GM19043 (cell line): Measurements from ENCODE around the gene SLC28A1.
"Not testable (repeated sequence)": the region's sequence is repeated elsewhere in the genome, so short reads cannot be mapped to it uniquely, and the experiment has no call there.

Experiments
- ATAC-seq: cut with Tn5 transposase; IDR thresholded peaks from one replicate; pipeline ENCODE4 v1.9.1; 2021; ENCODE audit warnings: low read depth; ENCODE audit not compliant: unreplicated experiment

The SLC28A1 gene

DNA sequence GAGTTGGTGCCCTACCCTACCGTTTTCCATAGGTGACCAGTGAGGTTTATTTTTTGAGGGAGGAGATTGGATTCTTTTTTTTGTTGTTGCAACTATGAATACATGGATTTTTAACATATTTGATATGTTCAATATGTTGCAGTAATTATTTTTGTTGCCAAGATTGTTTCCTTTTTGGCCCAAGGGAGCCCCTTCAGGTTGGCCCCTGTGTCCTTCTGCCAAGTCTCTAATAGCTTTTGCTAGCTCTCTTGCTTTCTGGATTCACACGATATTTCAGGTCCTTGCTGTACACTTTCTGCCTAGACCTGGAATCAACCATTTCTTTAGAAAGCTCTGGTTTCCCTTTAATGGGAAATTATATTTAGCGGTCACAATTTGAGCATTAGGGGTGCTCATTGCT is 22.7 kb upstream of the SLC28A1 start:
- ATAC-seq, result no peak

DNA sequence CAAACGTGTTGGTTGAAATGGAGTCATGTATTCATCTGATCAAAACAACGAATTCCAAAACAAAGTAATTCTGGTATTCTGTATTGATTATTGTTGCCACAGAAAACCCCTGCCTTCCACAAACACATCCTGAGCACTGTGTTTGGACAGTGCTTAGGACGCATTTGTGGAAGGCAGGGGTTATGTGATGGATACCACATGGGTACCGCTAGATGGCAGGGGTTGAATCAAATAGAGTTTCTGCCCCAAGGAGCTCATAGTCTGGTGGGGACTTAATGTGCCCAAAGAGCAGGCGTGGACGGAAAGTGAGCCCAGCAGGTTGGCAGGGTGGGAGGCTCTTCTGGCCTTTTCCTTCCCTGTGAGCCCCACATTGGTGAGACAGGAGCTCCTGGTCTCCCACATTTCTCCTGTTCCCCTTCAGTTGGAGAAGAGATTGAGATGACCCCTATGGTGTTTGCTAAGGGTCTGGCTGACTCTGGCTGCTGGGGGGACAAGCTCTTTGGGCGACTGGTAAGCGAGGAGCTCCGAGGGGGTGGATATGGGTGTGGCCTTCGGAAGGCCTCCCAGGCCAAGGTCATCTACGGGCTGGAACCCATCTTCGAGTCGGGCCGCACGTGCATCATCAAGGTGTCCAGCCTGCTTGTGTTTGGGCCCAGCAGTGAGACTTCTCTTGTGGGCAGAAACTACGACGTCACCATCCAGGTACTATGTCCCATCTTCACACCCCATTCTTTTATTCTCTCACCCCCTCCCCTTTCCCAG is 22.1 kb upstream of the SLC28A1 start:
- no peak for ATAC-seq

DNA sequence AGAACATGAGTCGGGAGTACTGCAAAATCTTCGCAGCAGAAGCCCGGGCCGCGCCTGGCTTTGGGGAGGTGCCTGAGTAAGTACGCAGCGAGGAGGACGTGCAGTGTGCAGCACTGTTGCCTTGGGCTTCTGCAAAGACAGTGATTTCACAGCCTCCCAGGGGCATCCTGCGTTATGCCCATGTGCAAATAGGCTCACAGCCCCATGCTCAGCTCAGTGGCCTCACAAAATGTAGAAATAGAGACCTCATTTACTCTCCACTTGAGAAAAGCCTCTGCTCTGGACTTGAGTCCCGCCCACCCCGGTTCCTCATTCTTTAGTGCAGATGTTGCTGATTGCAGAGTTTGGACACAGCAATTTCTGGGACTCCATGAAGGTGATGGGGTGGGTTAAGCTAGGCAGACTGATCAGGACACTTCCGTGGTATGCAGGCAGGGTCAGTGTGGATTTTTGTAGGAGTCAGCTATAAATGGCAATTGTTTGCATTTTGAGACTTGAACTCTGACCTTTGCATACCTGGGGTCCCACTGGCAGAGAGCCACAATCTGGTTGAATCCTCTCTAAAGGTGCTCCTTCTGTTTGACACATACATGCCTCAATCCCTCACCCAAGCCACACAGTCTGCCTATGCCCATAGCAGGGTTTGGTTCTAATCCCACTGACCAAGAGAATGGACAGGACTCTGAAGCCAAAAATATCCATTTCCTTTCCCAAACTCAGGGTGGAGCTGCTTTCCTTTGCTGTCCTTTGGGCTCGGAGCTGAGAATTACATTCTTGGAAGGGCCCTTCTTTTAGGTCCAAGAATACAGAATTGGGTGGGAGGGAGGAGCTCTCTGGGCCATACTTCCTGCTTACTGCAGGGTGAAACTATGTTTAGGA is 20.7 kb upstream of the SLC28A1 start:
- no peak for ATAC-seq

DNA sequence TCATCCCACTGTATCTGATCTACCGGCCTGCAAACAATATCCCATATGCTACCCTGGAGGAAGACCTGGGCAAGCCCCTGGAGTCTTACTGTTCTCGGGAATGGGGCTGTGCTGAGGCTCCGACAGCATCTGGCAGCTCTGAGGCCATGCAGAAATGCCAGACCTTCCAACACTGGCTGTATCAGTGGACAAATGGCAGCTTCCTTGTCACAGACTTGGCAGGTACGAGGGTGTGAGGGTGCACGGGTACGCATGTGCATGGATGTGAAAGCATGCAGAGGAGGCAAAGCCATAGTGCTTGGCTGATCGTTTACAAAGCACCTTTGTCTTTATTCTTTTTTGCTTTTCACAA is 20.0 kb upstream of the SLC28A1 start:
- ATAC-seq, result no peak

DNA sequence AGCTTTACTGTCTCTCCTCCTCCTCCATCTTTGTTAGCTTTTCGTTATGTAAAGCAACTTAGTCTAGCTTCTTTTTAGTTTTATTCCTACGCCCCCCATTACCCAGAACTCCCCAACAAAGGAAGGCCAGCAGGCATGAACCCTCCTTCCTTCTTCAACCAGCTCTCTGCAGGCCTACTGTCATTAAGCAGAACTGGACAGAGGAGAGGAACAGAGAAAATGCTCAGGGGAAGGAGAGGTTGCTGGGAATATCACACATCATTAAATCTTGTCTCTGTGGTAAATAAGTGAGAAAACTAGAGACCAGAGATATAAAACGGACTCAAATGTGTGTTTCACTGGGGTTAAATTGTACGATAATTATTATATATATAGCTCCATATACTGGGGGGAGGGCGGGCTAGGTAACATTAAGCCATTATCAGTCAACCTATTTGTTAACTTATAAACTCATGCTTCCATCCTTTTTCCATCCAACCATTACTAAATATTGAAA is 19.3 kb upstream of the SLC28A1 start:
- no peak for ATAC-seq

DNA sequence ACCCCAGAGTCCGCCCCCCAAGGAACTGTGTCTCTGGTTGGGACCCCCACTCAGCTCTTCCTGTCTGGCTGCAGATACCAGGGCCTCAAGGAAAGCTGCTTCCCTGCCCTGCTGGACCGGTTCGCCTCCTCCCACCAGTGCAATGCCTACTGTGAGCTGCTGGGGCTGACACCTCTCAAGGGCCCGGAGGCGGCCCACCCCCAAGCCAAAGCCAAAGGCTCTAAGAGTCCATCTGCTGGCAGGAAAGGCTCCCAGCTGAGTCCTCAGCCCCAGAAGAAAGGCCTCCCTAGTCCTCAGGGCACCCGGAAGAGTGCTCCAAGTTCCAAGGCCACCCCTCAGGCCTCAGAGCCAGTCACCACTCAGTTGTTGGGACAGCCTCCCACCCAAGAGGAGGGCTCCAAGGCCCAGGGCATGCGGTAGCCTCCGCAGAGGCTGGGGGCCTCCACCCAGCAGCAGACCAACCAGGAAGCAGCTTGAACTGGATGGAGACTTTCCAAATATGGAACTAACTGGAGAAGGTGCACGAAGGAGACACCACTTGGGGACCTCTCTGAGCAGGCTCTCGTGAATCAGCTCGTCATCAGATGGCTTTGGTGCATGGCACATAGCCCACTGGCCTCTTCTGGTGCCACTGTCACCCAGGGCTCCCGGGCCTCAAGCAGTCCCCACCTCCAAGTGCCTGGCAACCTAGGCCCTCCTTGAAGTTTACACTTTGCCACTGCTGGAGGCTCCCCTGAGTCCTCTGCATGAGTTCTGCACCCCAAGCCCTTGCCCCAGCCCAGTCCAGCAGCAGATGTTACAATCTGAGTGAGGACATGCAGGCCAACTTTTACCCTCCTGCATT is 16.2 kb upstream of the SLC28A1 start:
- no peak for ATAC-seq

DNA sequence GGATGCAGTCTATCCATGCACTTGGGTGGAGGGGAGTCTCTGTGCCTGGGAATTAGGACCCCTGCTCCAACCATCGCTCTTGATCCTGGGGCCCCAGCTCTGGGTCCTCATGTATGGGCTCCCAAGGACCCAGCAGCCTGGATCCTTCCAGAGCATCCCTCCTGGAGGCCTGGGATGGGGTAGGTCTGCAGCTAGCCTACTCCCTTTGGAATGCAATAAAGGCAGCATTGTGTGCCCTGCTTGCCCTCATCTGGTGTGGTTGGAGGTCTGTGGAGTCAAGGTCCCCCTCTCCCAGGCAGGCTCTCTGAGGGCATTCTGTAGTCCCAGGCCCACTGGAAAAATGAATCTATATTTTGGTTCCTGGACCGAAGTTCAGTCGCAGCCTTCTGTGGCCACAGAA is 15.0 kb upstream of the SLC28A1 start:
- ATAC-seq, result no peak

DNA sequence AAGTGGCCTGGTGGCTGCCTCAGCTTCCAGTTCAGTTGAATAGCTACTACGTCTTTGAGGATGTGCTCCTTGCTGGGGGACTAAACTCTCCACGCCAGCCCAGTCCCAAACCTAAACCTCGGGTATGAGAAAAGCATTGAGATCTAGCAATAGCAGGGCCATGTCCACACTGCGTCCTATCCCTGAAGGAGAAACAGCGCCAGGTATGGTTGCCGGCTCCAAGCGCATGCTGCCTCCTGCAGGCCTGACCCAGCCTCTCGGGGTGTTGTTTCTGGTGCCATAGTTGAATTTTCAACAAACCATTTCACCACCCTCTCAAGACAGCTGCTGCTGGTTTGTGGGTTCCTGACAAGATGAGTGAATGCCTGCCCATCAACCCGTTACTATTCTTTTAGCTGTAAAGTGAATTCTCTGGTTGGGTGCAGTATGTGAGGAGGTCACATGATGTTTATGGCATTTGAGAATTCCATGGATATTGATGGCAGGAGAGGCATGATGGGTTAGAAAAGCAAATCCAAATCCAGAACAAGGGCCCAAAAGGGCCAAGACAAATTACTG is 13.0 kb upstream of the SLC28A1 start:
- no peak for ATAC-seq

DNA sequence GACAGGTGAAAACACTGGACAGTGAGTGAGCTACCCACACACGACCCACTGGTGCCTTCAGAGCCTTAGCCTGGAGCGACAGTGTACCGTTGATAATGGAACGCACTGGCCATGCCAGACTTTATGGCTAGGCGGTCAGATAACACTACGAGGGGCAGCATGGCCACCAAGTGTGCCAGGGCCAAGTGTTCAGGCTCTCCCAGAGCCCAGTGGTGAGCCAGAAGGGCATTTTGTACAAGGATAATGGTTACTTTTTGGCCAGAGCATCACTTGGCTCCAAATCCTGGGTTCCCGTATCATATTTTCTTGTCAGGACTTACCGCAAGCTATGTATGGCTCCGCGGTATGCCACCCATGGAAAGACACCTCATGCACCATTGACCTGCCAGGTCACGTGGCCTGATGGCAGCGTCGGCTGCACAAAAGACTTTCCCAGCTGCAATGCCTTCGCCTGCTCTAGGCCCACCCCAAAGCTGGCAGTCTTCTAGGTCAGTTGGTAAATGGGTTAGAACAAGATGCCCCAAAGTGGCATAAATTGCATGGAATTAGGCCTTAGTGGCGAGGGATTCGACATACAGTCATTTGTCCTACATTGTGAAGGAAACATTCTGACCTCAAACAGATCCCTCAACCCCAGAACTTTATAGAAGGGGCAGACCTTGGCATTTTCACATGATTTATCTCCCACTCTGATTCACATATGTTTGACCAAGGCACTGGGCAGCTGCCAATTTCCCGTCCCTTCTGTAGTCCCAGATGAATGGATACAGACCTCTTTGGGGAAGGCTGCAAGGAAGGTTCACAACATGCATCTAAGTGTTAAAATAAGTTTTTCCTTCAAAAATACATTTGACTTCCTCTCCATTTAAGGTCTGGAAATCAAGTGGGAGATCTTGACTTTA is 12.2 kb upstream of the SLC28A1 start:
- ATAC-seq, result no peak

DNA sequence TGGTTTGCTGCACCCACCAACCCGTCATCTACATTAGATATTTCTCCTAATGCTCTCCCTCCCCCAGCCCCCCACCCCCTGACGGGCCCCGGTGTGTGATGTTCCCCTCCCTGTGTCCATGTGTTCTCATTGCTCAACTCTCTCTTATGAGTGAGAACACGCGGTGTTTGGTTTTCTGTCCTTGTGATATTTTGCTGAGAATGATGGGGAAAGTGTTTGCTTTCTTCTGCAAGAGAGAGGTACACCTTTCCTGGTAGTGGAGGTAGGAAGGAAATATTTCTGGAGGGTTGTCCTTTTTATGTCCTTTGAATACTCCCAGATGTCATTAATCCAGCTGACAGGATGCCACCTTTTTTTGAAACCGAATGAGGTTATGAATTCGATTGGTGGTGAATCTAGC is 10.5 kb upstream of the SLC28A1 start:
- no peak for ATAC-seq

DNA sequence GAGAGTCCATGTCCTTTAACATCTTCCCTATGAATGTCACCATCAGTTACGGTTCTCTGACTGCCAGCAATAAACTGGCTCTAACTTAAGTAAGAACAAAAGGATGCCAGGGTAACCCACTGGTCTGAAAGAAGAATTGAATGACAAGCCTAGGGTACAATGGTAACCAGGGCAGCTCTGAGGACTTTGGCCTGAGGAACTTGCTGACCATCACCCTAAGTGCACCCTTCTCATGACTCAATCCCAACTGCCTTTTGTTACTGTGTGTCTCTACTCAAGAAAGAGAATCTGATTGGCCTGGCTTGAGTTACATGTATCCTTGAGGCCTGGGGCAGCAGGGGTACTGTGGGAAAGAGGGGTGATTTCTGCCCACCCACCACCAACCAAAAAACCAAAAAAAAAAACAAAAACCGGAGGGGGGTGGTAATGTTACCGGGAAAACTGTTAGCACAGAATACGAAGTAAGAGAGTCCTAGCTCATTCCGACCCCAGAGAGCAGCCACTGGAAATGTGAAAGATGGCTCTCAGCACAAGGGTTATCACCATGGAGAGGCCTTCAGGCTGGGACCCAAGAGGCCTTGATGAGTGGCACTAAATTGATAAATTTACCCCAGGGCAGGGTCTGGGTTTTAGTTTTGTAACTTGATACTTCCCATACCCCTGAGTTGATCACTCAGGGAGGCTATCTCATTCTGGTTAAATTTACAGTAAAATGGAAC is 9.3 kb upstream of the SLC28A1 start:
- ATAC-seq, result no peak

DNA sequence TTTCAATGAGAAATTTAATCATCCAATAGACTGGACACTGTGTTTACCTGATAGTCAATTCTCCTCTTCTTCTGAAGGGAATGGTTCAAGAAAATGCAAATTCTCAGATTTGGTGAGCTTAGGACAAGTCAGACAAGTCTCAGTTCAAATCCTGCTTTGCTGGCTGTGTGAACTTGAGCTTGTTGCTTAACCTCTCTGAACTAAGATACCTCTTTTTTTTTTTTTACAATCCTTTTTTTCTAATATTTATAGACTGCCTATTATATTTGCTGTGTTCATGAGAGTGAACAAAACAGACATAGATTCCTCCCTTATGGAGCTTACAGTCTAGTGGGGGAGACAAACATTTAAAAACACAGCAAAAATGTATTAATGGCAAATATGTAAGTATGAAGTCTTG is 8.2 kb upstream of the SLC28A1 start:
- no peak for ATAC-seq

DNA sequence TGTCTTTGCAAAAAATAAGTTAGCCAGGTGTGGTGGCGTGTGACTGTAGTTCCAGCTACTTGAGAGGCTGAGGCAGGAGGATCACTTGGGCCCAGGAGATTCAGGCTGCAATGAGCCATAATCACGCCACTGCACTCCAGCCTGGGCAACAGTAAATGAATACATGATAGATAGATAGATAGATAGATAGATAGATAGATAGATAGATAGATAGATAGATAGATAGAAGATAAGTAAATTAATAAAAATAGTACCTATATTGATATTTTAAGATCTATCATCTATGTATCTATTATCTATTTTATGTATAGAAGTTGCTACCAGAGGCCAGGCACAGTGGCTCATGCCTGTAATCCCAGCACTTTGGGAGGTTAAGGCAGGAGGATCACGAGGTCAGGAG is 6.8 kb upstream of the SLC28A1 start:
- not testable (repeated sequence) for ATAC-seq

DNA sequence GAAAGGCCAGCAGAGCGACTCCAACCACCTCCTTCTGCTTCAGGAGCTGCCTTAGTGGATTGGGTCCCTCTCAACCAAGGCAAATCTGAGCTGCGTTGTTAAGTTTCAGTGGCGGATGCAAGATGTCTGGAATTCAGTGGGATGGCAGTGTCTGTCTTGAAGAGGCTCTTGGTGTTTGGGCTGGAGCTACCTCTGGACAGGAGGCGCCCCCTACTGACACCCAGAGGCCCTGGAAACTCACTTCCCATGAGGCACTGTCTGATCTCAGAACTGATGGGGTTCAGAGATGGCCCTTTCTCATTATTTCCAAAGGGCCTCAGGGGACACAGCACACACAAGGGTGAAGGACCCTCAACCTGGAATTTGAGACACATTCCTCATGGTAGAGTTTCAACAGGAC is 6.0 kb upstream of the SLC28A1 start:
- no peak for ATAC-seq

DNA sequence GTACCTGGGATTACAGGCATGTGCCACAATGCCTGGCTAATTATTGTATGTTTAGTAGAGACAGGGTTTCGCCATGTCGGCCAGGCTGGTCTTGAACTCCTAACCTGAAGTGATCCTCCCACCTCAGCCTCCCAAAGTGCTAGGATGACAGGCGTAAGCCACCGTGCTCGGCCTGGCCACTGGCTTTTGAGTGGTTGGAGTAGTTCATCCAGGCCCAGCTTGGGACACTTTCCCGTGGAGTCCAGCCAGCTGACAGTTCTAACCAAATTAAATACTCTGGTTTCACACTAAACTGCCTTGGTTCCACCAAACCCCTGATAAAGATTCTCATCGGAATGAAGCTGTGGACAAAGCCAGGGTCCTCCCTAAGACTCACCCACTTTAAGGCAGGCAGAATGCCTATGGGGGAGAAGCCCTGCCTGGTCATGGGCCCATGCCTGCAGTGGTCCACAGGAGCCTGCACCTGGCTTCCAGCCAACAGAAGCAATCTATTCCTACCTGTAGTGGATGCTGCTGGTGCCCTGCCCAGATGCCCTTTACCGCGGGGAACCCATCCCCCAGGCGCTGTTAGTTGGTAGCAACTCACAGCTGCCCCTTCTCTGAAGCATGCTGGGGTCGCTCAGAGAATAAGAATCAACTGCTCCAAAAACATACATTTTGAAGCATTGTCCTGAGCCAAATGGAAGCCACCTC is 5.2 kb upstream of the SLC28A1 start:
- ATAC-seq, result no peak

DNA sequence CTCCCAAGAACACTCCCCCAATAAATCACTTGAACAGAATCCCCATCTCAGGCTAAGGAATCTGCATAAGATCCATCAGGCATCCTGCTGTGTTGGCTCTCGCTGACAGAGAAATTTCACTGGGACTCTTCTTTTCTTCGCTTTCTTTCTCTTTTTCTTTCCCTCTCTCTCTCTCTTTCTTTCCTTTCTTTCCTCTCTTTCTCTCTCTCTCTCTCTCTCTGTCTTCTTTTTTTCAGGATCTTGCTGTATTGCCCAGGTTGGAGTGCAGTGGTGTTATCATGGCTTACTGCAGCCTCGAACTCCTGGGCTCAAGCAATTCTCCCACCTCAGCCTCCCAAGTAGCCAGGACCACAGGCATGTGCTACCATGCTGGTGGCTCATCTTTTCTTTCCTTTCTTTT is 4.5 kb upstream of the SLC28A1 start:
- ATAC-seq, result no peak

DNA sequence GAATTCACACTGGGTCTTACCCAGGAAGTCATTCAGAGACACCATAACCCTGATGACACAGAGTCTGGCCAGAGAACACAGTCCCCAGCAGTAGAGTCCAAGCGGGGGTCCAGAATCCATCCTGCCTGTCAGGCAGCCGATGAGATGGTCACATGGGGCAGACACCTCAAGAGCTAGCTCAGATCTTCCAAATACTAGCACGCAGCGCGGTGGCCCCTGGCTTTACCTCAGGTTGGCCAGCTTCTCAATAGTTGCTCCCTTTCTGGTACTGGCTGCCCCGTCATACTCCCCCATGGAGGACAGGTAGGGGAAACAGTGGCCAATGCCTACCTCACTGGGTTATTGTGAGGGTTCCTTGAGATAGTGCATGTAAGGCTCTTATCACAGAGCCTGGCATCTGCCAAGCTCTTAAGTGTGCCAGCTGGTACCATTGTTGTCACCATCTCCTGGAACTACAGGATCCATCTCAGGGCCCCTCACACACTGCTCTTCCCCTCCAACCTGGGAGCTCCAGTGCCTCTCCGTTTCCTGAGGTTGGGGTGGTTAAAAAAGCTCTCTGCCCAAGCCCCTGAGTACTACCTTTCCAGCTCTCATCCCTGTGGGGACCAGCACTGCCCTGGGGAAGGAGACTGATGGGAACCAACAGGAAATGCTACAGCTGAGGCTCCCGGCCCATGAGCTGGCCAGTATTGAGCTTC is 3.5 kb upstream of the SLC28A1 start:
- ATAC-seq, result no peak

DNA sequence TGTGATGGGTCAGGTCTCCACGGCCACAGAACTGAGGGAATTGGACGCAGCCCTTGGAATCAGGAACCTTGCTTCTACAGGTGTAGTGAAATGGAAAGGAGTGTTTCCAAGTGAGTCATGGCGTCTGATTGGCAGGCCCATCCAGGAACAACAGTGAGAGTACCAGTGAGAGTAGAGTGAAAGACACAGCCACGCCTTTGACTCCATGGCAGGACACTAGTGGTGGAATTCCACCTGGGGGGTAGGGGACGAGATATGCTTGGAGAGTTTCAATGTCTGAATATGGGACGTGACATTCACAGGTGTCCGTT is 3.0 kb upstream of the SLC28A1 start:
- ATAC-seq, result no peak
